GM18526 (cell line): ENCODE results near the gene NCOA6.

Experiments
- POLR2A ChIP-seq: IDR thresholded peaks from 3 replicates; pipeline ENCODE4 v1.6.1; 2011; ENCODE audit not compliant: insufficient read length; ENCODE audit errors: extremely low read depth

NCOA6 gene

DNA sequence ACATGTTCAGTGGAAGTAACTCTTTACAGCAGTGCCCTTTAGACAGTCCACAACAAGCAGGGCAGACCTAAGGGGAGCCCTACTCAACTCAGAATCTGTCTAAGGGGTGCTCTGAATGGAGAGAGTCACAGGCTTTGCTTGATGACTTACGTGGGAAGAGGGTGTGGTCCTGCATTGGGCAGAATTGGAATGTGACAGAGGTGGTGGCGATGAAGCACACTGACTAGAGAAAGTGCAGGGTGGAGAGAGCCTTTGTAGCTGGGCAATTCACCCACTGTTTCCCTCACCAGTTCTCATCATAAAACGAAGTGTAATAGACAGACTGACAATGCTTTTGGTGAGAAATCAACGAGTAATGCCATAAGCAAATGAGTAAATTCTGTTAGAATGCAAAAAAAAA, 110.1 kb downstream of the NCOA6 start:
- no peak for TF ChIP-seq POLR2A

DNA sequence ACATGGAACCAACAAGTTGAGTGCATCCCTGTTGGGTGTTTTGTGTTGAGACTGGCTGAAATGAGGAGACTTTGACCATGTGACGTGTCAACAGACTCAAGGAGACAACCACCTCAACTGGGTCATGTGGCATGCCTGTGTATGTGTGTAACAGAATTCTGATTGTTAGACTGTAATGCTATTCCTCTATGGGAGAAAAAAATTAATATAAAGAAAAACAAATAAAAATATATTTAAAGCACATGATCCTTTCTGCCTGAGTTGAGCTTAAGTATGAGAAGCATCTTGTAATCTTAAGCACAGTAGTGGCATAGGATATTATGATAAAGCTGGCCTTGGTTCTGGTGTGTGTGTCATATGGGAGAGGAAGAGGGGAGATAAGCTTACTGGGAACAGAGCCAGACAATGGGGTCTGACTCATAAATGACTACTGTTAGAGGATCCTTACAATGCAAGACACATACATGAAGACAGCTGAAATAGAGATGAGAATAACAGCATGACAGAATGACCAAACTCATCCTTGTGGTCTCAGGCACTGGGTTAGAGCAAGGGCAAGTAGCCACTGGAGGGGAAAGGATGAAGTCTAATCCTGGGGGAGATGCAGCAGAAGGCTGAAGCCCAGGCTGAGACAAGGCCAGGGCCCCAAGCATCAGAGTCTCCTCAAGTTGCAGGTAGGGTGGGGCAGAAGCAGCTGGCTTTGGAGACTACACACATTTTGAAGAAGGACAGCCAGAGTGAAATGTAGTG, 112.1 kb downstream of the NCOA6 start:
- no peak for TF ChIP-seq POLR2A

DNA sequence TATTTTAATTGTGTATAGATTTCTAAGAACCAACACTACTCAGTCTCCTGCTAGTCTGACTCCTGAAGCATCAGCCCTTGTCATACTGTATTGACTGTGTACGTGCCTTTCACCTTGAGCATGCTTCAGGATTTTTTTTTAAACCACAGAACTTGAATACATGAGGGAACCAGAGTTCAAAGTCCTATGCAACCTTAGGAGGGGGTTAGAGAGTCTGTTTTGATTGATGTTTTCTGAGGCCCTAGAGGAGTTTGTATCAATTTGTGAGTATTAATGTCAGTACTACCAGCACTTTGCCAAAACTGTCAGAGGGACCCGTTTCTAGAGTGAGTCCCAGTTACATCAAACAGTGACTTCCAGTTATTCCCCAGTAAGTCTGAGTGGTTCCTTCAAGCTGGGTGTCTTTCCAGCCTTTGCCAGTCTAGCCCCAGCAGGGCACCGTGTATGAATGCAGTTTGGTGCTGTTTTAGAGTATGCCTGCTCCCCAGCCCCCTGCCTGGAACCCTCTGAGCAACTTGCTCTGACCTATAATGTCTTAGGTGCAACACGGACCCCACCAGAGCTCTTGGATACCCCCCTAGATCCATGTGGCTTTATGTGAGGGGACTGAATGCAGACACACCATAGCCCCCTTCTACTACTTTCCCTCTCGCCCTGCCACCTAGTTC, 112.8 kb downstream of the NCOA6 start:
- no peak for TF ChIP-seq POLR2A

DNA sequence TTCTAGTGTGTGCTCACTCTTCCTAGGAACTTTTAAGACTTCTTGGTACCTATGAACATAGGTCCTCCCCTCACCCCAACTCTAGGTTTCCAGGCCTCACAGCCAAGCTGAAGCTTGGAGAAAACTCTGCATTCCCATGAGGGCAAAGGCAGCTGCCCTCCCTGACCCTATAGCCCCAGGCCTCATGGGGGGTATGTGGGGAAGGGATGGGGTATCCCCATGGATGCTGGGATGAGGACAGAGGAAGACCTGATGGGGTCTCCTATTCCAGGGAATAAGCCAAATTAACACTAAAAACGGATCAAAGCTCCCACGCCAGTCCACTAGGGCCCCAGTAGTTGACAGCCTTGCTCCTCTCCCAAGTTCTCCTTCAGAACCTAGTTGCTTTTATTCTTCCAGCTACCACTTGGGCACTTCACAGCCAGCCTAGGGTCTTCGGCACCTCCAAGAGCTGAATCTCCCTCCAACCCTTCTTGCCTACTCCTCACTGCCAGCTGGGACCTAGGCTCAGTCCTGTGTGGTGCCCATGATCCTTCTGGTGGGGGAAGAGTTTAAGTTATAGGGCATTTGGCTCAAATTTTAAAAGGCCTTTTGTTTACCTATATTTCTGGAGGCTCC, 113.5 kb downstream of the NCOA6 start:
- no peak for TF ChIP-seq POLR2A

DNA sequence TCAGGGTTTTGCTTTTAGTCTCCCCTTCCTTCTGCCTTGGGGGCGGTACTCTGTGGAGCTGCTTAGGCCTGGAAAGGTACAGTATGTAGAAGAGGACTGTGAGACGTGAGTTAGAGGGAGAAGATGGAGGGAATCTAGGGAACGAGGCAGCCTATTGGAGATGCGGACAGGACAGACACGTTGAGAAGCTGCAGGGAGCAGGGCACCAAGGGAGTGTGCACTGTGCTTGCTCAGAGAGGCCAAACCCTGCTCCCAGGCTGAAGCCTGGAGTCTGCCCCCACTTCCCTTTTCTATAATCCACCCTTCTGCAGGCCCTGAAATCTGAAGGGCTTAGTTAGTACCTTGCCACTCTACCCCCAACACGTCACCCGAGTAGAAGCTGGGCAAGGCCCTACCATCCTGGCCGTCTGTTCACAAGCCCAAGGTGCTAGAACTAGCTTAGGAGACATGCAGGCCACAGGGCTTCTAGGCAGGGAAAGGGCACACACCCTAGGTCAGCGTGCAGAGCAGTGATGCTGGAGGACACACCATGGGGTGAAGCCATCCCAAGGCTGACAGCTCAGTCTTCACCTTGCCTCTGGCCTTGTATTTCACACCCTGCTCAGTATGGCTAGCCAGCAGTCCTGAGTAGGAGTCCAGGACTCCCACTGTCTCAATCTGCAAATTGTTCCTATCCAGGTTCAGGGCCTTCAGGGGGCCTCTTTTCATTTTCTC, 114.4 kb downstream of the NCOA6 start:
- no peak for TF ChIP-seq POLR2A

DNA sequence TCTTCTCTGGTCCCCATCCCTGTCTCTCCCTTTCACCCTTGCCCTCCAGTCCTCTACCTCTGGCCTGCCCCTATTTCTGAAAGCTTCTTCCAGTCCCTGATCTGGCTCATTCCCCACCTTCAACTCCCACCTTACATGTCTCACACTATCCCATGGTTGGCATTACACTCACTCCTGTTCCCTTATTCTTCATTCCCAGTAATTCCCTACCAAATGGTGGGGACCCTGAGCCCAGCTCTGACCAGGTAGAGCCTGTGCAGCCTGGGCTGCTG, 114.9 kb downstream of the NCOA6 start:
- TF ChIP-seq POLR2A = no peak

DNA sequence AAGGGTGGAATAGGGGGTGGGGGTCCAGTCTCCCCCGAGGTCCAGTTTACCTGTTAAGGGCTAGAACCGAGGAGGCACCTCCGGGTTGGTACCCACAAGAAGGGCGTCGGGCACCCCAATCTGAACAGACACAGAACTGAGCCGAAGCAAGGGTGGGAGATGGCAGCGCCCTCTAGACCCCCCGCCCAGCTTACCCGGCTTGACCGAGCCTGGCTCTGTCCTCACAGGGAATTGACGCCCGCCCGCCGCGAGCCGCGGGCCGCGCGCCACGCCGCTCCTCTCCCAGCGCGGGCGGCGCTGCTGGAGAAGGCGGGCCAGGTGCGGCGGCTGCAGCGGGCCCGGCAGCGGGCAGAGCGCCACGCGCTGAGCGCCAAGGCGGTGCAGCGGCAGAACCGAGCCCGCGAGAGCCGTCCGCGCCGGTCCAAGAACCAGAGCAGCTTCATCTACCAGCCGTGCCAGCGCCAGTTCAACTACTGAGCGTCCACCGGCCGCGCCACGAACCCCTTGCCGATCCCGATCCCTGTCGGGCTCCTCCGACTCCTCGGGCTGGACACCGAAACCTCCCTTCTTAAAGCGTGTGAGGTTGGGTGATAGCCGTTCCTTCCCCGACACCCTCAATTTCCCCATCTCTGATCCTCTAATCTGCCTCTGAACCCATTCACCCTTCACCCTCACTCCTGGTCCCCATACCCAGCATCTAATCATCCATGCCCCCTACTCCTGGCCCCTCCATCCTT, 115.5 kb downstream of the NCOA6 start:
- TF ChIP-seq POLR2A = no peak

DNA sequence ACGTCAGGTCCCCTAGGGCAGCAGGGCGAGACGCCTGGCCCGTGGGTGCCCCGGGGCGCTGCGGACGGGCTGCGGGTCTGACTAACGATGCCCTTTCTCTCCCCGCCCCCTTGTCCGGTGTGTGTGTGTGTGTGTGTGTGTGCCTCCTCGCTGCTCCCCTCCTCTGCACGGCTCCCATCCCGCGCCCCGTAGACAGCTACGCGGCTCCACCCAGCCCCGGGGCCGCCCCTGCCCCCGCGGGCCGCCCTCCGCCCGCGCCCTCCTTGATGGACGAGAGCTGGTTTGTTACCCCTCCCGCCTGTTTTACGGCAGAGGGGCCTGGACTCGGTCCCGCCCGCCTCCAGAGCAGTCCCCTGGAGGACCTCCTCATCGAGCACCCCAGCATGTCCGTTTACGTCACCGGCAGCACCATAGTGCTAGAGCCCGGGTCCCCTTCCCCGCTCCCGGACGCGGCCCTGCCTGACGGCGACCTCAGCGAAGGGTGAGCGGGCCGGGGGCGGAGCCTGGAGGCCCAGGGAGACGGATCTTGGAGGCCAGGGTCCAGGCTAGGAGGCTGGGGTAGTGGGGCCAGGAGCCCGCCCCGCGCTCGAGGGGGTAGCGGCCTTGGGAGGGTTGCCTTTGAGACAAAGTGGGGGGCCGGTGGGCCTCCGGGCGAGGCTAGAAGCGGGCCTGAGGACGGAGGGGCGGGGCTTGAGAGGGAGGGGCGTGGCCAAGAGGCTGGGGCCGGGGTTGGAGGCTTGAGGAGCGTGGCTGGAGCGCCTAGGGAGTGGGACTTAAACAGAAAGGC, 116.2 kb downstream of the NCOA6 start:
- peak; percentile 31 for TF ChIP-seq POLR2A

DNA sequence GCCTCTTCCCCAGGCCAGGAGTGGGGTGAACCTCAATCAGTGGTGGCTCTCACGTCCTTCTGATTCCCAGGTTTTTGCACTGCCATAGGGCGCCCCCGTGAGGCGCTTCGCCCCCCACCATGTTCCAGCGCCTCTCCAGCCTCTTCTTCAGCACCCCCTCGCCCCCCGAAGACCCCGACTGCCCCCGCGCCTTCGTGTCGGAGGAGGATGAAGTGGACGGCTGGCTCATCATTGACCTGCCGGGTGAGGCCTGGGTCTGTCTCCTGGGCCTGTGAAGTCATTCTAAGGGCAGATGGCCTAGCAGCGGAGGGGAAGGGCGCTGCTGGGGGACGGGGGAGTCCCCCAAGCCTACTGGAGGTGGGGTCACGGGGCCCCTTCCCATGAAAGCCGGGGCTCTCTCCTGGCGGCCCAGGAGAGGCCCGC, 116.8 kb downstream of the NCOA6 start:
- TF ChIP-seq POLR2A = no peak

DNA sequence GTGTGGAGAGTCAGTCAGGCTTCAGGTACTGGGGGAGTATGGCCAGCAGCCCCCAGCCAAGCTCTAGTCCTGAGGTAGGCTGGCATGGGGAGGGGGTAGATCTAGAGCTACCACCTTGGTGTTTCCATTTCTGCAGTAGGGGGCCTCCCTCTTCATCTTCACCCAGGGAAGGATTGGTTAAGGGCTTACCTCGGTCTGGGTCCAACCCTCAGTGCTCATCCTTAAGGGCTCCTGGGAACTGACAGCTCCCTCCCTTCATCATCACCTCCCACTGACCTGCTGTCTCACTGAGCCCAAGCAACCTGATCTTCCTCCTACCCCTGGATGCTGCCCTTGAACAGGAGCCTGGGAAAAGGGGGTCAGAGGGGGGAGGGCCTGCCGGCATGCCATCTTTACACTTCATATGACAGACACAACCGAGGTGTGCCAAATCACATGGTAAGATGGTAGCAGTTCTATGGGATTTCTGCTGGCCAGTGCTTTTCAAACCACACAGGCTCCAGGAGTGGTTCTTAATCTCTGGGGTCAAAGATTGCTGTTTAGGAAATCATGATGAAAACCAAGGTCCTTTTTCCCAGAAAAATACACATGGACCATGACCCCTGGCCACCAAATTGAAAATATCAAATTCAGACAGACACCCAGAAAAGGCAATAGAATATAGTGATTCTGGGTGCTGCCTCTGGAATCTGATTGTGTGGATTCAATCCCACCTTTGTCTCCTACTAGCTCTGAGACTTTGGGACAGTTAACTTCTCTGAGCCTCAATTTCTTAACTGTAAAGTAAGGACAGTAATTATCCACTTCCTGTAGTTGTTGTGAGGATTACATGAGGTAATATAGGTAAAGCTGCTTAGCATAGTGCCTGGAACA, 118.3 kb downstream of the NCOA6 start:
- no peak for TF ChIP-seq POLR2A

DNA sequence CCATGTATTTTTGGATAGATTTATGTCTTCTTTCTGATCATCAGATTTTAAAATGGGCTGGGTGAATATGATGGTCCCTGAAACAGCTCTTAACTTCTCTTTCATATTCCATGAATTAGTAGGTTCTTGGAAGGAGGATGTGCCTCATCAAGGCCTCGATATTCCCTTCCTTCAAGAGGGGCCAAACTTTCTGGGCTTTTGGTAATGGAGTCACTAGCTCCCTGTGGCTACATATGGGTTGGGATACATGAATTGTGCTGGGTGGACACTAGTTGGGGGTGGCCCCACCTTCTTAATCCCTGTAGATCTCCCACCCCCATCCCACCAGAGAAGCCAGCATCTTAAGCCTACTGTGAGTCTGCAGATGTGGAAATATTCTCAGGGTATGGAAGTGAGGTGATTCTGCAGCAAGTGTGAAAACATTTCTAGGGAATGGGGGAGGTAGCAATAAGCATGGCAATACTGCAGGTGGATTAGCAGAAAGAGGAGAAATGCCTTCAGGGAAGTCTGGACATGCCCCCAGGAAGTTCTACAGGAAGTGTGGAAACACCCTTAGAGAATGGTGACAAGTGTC, 119.1 kb downstream of the NCOA6 start:
- no peak for TF ChIP-seq POLR2A

DNA sequence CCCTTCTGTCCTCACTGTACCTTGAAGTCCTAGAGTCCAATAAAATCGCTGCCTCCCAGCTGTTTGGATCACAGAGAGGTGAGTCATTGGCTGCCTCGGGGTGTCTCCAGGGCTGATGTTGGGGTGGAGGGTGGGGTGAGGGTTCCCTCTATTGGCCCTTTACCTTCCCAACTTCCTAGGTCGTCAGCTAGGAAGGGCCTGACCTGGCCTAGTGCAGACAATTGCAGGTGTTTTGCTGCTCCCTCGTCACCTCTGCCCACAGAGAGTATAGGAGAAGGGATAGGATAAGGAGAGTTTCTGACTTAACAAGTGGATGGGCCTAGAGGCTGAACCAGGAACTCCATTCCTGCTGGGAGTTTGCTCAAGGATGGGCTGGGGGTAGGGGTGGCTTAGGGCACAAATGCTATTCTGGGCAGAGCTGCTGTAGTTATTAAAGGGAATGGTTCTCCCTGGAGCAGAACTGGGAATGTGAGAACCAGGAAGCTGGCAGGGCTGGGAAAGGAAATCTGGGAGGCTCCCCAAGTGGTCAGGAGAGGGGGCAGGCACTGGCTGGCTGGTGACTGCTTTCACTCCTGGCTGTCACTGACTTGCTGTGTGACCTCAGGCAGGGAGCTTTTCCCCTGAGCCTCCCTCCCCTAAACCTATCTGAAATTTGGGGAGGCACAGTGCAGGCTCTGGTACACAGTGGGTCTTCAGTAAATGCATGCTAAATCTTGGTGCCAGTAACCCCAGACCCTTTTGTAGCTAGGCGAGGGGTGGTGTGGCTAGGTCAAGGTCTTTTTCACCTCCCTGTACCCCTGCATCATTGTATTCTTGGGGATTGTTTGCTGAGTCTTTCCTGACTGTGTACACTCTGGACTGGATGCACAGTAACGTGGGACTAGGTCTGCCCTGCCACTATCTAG, 119.8 kb downstream of the NCOA6 start:
- no peak for TF ChIP-seq POLR2A
